Medulla oblongata (tissue), 1 donor: ENCODE measurements around the gene INTS11.
"Not testable (repeated sequence)": the region's sequence is repeated elsewhere in the genome, so short reads cannot be mapped to it uniquely, and the experiment has no call there.

Source experiments
- DNase-seq: peaks from one replicate; pipeline ENCODE4 v3.0.0-alpha.2; 2015; ENCODE audit errors: extremely low spot score

The INTS11 gene

DNA sequence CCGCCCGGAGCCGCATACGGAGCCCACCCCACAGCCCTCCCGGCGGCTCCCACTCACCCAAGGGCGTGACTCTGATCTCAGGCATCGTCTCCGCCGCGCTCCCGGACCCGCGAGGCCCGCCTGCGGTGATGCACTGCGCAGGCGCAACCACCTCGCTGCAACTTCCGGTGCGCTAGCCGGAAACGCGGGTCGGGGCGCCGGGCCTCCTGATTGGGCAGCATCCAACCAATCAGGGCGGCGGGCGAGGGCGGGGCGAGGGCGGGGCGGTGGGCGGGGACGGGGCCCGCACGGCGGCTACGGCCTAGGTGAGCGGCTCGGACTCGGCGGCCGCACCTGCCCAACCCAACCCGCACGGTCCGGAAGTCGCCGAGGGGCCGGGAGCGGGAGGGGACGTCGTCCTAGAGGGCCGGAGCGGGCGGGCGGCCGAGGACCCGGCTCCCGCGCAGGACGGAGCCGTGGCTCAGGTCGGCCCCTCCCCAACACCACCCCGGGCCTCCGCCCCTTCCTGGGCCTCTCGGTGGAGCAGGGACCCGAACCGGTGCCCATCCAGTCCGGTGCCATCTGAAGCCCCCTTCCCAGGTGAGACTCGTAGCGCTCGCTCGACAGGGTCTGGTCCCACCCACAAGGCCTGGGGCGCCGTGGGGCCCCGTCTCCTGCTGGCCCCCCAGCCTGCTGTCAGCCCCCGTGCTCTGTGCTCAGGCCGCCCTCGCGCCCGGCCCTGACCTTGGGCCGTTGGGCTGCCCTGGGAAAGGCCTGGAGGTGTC is at the start of gene INTS11, which contains the start of gene CPTP:
TSS of gene INTS11 (minus strand) at position 137 of the 764 bp plus-strand sequence. CDS start at position 85, 52 bp downstream.
TSS of gene CPTP (plus strand) at position 279 of the 764 bp plus-strand sequence. CDS start 2,109 bp downstream, outside the sequence.
- DNase-seq, result peak; percentile 92

DNA sequence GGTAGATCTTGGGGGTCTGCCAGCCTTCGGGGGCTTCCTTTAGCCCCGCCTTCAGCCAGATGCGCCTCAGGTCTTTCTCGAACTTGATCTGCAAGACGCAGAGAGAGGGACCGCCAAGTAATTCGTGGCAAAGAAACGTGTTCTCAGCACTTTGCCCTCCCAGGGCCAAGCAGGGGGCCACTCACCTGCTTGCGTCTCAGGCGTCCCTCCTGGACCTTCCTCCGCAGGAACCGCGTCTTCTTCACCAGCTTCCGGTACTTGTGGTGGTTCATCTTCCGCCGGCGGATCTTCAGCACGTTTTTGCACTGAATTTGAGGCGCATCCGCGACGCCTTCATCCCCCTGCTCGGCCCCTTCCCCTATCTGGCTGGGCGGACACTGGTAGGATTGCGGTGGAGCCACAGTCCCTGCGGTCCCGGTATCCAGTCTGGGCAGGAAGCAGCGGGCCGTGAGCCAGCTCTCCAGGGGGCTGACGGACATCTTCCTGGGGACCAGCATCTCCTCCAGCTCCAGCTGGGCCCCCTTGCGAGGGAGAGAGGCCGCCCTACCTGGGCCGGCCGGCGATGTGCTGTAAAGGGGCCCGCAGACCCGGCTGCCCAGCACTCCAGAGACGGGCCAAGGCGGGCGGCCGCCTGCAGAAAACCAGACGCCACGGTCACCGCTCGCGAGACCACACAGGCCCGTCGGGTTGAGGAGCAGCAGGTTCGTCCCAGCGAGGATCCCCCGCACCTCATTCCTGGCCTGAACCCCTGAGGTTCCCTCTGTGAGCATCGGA is 49.5 kb upstream of the INTS11 start:
- no peak for DNase-seq

DNA sequence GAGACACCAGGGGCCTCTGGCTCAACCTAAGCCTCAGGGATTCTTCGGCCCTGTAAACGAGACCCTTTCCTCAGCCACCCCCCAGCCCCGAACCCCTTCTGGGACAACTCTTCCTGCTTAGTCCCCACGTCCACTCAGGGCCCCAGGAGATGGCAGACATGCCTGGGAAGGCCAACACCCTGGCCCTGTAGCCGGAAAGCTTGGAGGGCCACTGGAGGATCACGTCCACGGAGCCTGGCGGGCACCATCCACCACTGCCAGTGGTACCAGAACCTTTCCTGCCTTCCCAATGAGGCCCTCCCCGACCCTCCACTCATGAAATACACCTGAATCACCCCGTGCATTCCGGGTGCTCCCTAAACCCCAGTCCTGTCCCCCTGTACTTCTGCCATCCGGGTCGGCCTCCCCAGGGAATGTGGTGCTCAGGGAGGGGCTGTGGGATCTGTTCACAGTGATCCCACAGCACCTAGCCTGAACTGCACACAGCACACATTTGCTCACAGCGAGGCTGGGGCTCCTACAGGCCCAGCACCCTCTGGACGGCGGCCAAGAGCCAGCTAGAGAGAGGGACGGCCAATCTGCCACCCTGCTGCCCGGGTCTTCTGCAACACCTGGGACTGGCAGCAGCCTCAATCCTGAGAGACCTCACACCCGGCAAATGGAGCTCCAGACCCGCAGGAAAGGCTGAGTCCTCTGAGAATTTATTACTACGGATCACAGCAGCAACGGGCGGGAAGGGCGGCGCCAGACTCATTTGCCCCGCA is 48.8 kb upstream of the INTS11 start:
- DNase-seq, result no peak

DNA sequence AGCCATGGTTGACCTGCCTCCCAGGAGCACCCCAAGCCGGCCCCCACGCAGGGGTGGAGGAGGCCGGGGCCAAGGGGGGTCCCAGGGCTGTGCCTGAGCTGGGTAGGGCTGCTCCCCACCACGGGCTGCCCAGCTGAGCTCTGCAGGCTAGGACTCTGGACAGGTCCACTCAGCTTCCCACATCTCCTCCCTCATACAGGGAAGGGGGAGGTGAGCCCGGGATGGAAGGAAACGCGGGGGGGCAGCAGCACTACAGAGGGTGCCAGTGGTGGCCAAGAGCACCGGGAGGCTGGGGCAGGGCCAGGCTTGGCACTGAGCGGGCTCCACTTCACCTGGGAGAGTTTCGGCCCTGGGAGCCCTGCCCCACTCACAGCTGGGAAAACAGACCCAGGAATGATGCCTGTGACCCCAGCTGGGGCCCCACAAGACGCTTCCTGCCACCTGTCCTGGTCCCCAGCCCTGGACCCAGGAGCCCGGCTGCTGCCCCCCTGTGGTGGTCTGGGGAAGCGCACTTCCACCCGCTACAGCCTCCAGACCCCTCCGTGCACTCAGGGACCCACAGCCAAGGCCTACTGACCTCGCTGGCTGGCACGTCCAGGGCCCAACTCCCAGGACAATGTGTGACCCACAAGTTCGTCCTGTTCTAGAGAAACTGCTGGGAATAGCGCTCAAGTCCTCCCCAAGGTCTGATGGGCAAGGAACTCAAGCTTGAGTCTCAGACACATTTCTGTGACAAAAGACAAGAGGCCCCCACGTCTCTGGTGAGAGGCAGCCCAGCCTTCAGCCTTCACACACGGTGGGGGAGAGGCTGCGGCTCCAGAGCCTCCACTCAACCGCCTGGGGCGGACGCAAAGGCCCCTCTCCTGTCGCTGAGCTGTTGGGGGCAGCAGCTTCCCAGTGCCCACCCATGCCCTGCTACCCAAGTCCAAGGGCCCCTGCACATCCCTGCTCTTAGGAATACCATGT is 47.6 kb upstream of the INTS11 start:
- no peak for DNase-seq

DNA sequence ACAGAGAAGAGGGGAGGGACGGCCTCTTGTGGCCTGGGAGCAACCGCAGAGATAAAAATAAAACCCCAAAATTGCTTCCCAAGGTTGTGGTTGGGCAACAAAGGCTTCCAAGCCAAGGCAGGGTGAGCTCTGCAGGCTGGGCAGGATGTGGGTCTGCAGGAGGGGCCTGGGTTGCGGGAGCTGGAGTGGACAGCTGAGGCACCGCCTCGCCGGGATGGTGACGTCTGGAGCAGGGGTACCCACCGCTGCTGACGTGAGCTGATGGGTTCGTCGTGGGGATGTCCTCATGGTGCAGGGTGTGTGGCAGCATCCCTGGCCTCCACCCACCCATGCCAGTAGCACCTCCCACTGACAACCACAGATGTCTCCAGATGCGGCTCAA is 46.9 kb upstream of the INTS11 start:
- DNase-seq, result no peak

DNA sequence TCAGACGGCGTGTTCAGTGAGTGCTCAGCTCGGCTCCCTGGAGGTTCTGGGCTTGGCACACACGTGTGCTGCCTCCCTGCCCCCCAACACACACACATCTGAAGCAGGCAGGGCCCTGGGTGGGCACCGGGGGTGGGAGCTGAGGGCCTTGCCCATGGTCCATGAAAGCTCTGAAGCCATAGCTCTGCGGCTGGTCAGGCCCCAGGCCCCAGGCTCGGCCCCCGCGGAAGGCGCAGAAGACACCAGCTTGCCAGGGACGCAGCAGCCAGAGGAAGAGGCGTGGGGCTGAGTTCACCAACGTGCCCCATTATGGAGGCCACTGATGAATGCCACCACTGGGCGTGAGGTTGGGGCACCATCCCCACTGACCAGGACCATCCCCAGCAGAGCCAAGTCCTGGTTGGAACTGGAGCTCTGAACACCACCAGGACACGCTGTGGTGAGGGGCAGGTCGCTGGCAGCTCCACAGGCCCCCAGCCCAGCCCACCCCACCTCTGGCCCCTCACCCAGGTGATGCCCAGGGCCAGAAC is 46.4 kb upstream of the INTS11 start:
- DNase-seq, result no peak

DNA sequence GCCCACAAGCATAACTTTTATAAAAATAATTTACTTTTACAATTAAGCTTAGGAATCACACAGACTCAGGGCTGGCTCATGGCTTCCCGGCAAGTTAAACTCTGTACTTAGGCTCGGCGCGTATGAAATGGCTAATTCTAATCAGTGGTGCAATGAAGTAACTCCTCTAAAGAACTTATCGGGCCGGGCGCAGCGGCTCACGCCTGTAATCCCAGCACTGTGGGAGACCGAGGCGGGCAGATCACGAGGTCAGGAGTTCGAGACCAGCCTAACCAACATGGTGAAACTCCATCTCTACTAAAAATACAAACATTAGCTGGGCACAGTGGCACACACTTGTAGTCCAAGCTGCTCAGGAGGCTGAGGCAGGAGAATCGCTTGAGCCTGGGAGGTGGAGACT is 45.6 kb upstream of the INTS11 start:
- DNase-seq, result not testable (repeated sequence)

DNA sequence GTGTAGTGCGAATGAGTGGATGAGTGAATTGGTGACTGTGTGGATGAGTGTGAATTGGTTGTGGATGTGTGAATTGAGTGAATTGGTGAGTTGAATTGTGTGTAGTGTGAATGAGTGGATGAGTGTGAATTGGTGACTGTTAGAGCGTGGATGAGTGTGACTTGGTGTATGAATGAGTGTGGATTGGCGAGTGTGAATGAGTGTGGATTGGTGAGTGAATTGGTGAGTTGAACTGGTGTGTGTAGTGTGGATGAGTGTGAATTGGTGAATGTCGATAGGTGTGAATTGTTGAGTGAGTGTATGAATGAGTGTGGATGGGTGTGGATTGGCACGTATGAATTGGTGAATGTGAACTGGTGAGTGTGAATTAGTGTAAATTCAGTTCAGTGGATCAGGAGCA is 42.9 kb upstream of the INTS11 start:
- no peak for DNase-seq

DNA sequence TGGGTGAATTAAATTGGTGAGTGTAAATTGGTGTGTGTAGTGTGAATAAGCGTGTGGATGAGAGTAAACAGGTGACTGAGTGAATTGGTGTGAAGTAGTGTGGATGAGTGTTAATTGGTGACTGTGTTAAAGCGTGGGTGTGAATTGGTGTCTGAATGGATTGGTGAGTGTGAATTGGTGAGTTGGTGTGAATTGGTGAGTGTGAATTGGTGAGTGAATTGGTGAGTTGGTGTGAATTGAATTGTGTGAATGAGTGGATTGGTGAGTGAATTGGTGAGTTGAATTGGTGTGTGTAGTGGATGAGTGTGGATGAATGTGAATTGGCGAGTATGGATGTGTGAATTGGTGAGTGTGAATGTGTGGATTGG is 42.2 kb upstream of the INTS11 start:
- DNase-seq, result no peak

DNA sequence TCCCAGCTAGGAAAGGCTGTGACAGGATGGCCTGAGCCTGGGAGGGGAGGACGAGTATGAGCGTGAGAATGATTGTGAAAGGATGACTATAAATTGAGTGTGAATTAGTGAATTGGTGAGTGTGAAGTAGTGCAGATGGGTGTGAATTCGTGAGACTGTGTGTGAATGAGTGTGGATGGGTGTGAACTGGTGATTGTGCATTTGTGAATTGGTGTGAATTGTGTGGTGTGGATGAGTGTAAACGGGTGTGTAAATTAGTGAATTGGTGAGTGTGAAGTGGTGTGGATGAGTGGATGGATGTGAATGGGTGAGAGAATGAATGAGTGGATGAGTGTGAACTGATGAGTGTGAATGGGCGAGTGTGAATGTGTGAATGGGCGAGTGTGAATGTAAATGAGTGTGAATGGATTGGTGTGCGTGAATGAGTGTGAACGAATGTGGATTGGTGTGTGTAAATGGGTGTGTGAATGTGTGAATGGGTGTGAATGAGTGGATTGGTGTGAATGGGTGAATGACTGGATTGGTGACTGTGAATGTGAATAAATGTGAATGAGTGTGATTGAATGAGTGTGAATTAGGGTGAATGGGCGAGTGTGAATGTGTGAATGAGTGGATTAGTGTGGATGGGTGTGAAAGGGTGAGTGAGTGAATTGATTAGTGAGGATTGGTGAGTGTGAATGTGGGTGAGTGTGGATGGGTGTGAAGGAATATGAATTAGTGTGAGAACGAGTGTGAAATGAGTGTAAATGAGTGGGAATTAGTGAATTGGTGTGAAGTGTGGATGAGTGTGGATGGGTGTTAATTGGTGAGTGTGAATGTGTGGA is 41.6 kb upstream of the INTS11 start:
- DNase-seq, result no peak

DNA sequence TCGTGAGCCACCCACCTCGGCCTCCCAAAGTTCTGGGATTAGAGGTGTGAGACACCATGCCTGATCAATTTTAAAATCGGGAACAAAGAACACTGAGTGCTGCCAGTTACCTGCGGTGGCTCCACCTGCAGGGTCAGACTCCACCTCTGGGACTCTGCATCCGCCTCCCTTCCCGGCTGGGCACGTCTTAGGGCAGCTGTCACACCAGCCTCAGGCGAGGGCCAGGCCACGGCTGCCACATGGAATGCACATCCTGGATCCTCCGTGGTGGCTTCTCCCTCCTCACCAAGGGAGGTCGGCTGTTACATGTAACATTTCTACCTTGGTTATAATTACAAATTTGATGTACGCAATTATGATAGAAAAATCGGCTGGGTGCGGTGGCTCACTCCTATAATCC is 39.8 kb upstream of the INTS11 start:
- DNase-seq, result no peak

DNA sequence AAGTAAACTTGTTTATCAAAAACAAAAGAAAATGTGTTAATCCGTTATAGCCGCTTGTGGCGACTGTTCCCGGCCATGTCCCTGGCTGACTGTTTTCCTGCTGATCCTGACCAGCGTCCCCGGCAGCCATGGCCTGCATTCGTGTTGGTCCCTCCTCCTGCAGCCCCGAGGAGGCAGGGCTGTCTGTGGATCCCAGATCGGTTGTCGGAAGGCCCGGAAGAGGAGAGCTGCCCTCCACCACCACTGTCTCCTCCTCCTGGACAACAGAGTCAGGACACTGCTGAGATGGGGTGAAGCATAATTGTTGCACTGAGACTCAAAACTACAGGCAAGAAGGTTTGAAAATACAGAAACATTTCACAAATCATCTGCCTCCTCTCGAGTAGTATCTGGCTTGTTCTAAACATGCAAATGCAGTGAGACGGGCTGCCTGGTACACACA is 37.5 kb upstream of the INTS11 start:
- DNase-seq, result no peak

DNA sequence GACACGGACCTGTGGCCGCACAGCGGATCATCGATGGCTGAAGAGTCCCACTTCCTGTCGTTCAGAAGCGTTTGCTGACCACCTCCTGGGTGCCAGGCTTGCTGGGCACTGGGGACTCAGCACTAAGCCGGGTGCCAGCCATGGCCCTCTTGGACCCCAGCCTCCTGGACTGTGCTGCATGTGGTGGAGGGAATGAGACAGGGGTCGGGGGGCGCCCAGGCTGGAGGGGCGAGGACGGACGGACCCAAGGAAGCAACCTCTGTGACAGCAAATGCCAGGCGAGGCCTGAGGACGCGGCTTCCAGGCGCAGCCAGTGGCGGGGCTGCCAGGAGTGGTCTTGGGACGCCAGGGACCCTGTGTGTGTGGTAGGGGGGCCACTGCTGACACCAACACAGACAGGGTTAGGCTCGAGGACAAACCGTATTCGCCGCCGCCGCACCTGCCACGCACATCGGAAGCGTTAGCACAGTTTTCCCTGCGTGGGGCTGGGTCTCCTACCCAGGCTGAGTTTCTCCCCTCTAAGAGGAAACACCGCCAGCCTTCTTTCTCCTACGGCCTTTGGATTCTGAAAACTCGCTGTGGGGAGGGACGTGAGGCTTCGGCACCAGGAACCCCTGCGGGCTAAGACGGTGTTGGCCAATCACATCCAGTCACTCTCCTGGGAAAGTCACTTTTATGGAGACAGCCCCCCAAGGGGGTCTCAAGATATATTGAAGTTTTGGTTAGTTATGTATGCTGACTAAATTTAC is 36.9 kb upstream of the INTS11 start:
- DNase-seq, result no peak

DNA sequence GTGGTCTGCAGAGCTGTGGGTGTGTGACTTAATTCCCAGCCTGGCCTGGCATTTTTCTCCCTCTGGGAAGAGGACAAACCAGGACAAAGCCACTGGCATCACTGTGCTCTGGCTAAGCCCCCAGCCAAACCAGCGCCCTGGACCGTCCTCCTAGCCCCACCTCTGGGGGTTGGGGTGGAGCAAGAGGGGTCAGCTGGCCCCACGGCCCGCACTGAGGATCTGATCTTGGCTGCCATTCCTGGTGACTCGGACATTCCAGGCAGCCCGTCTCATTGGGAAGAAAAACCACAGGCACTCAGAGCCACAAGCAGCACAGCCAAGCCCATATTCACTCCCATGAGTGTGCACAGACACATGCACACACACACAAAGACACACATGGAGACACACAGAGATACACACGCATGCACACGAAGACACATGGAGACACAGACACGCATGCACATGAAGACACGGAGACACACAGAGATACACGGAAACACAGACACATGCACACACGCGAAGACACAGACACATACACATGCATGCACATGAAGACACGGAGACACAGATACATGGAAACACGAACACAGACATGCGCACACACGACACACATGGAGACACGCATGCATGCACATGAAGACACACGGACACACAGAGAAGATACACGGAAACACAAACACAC is 36.2 kb upstream of the INTS11 start:
- peak; percentile 39 for DNase-seq

DNA sequence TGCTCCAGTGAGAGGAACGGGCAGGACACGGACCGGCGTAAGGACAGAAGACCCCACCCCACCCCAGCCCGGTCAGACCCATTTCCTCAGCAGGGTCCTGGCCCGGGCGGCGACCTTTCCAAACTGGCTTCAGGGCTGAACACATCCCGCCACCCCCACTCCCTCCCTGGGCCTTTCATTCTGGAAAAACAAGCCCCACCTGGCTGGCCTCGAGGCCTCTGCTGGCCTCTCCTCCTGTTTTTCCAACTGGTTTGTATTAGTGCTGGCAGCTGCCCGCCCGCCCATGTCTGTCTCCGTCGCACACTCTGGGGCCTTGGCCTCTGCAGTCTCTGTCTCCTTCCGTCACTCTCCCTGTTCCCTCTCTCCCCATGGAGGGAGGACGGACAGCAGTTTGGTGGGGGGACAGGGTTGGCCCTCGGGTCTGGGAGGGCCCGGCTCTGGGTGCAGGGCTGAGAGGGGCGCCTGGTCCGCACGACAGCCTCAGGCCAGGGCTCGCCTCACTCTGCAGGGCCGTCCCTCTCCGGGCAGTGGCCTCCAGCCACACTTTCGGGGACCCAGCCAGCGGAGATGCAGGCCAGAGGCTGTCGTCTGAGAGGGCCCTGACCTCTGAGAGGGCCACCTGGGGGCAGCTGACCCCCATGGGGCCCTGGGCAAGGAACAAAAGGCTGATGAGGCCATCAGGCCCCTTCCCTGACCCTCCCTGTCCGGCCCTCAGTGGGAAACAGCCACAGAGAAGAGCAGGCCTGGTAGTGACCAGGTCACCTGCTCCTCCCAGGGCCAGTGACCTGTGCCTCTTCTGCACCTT is 35.4 kb upstream of the INTS11 start:
- no peak for DNase-seq

DNA sequence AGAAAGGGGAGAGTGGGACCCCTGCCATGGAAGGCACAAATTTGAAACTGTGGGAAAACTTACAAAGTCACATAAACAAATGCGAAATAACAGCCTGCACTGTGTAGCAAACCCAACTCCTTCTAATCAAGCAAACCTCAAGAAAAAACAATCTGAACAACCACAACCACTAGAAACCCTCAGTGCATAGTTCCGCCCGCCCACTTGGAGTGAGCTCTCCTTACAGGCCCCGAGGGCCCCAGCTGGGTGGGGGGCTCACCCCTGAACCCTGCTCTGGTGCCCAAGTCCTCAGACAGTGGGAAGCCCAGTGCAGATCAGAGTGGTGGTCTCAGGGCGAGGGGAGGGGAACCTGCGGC is 34.8 kb upstream of the INTS11 start:
- no peak for DNase-seq

DNA sequence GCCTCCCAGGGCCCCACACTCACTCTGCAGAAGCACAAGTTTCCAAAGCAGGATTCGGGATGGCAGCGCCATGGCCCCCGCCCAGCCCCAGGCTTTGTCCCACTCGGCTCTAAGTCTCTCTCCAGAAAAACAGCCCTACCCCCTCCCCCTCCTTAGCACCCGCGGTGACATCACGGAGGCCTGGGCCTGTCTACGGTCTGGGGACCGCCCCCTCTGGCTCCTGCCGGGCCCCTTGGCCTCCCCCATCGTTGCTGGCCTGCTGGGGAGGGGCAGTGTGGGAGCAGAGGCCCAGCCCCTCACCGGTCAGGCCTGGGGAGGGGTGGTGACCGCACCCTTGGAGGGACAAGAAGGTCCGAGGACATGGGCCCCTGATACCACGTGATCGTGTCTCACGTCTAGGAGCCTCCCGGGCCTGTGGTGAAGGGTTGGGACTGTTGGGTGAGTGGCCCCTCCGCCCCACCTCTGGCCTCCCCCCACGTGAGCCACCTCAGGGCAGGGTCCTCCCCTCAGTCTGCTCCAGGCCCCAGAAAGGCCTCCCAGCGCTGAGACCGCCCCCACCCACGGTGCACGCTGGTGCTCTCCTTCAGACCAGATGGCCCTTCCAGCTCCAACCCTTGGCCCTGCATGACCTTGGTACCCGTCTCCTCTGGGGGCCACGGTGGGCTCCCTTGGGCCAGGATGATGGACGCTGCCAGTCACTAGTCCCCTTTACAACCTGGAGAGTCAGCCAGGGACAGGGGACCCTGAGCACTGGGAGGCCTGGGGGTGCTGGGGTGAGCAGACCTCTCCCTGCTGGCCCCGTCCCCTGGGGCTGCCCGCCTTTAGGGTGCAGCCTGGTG is 34.2 kb upstream of the INTS11 start, which contains the start of gene MXRA8:
TSS of gene MXRA8 (minus strand) at position 123 of the 839 bp plus-strand sequence. CDS start at position 72, 51 bp downstream.
- DNase-seq, result peak; percentile 60
